ENCODE results near the gene SLC27A6. TPM values are rescaled to one million over a fixed set of nuclear protein-coding genes. Genes with fewer than 3 reads are reported as not detected.
"Not testable (repeated sequence)": the region's sequence is repeated elsewhere in the genome, so short reads cannot be mapped to it uniquely, and the experiment has no call there.

Gene SLC27A6
- total and polyA plus RNA-seq, 2 donors = 3.9 to 8.8 TPM

DNA sequence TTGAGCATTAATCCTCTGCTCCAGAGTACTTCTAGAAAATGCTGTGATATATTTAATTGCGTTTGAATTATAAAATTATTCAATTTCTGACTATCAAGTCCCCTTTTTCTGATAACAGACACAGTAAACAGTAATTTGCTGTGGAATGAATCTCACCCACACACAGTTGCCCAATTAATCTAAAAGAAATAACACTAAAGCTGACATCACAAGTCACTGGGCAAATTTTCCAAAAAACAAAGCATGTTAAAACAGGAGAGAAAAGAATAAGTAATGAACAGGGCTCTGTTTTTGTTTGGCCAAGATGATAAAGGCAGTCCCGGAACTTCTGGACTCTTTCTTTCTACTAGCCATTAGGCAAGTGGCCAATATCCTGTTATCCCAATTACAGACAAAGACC is 56.5 kb downstream of the SLC27A6 start:
- Histone ChIP-seq H3K4me3 (ENCODE audit: low read depth, low read length) (no peak overlapping the region), H3K4me1 (ENCODE audit: insufficient read depth) (no peaks in the 10 kb centered on the region), H3K36me3 (ENCODE audit: insufficient read depth) (no peaks in the 10 kb centered on the region), H3K27ac (ENCODE audit: low read depth) (no peak overlapping the region)
- DNase-seq (ENCODE audit: extremely low spot score) = no peak
- 59% methylated on average over 2 of the region's 2 CpGs for WGBS

DNA sequence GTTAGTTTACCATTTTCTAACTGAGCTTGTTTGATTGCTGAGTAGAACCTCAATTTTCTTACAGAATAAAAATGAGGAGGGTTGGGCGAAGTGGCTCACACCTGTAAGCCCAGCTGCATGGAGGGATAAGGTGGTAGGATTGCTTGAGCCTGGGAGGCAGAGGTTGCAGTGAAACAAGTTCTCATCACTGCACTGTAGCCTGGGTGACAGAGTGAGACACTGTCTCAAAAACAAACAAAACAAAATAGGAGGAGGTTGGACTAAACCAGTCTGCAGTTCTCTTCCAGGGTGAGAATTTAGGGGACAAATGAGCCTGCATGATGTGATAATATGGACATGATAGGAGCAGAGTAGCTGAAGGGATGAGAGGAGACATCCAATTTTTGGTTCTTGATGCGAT is 57.3 kb downstream of the SLC27A6 start:
- no peak for DNase-seq (ENCODE audit: extremely low spot score)
- WGBS = 88% methylated on average over 2 of the region's 2 CpGs
- Histone ChIP-seq H3K36me3 (ENCODE audit: insufficient read depth) (no peaks in the 10 kb centered on the region), H3K4me3 (ENCODE audit: low read depth, low read length) (no peak overlapping the region), H3K4me1 (ENCODE audit: insufficient read depth) (no peaks in the 10 kb centered on the region), H3K27ac (ENCODE audit: low read depth) (no peak overlapping the region)

DNA sequence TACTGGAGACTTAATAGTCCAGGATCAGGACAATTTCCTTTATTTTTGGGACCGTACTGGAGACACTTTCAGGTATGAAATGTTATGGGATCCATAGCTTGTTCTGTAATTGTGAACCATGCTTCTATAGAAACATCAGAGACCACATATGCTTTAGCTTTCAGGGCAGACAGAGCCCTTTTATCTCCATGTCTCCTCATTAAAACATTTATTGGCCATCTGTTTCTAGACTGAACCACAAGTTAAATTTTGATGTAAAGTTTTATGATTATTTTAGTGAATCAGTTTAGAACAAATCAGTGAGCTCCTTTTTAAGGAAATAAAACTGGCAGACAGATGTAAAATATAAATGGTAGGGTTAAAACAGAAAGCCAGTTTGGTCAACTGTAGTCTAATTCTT is 62.0 kb downstream of the SLC27A6 start:
- 76% methylated on average over 1 of the region's 1 CpG for WGBS
- no peak overlapping the region for H3K27ac ChIP-seq (ENCODE audit: low read depth)
- no peak for DNase-seq (ENCODE audit: extremely low spot score)
- H3K4me3 ChIP-seq (ENCODE audit: low read depth, low read length) = no peak overlapping the region
- H3K36me3 ChIP-seq (ENCODE audit: insufficient read depth) = no peaks in the 10 kb centered on the region
- H3K4me1 ChIP-seq (ENCODE audit: insufficient read depth) = no peaks in the 10 kb centered on the region

DNA sequence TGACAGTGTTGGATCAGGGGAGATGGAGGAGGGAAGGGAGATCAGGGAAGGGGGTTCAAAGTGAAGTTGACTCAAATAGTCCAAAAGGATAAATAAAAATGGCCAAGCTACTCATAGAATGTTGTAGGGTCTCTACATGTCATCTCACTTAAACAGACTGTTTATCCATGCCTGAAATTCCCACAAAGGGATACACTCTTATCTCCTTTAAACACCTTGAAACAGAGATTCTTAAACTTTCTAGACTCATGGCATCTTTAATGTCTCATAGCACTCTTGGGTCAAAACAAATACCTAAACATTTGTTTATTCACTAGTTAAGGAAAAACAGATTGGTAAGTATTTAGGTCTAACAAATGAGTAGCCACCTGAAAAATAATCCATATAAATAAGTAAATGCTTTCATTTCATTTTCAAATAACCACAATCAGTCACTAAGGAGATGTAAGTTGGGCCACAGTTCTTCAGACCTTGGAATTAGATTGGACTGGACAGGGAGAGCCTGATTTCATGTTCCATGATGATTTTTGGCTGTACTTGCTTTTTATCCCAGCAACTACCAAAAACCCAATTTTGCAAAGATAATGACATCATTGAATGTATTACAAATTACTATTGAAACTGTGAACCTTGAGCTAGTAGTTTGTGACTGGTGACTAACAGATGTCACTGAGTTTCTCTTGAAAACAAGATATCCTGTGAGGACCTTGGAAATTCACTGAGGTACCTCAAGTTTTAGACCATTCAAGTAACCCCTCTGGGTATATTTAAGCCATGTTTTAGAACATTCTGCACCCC is 66.8 kb downstream of the SLC27A6 start:
- no peak for DNase-seq (ENCODE audit: extremely low spot score)
- Histone ChIP-seq H3K4me3 (ENCODE audit: low read depth, low read length) (no peak overlapping the region), H3K4me1 (ENCODE audit: insufficient read depth) (no peaks in the 10 kb centered on the region), H3K36me3 (ENCODE audit: insufficient read depth) (no peaks in the 10 kb centered on the region), H3K27ac (ENCODE audit: low read depth) (no peak overlapping the region)

DNA sequence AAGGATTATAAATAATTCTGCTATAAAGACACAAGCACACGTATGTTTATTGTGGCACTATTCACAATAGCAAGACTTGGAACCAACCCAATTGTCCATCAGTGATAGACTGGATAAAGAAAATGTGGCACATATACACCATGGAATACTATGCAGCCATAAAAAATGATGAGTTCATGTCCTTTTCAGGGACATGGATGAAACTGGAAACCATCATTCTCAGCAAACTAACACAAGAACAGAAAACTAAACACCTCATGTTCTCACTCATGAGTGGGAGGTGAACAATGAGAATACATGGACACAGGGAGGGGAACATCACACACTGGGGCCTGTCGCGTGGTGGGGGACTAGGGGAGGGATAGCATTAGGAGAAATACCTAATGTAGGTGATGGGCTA is 71.0 kb downstream of the SLC27A6 start:
- not testable (repeated sequence) for H3K27ac ChIP-seq (ENCODE audit: low read depth); H3K36me3 ChIP-seq (ENCODE audit: insufficient read depth); H3K4me1 ChIP-seq (ENCODE audit: insufficient read depth); DNase-seq (ENCODE audit: extremely low spot score); H3K4me3 ChIP-seq (ENCODE audit: low read depth, low read length)
- 95% methylated on average over 3 of the region's 3 CpGs for WGBS

DNA sequence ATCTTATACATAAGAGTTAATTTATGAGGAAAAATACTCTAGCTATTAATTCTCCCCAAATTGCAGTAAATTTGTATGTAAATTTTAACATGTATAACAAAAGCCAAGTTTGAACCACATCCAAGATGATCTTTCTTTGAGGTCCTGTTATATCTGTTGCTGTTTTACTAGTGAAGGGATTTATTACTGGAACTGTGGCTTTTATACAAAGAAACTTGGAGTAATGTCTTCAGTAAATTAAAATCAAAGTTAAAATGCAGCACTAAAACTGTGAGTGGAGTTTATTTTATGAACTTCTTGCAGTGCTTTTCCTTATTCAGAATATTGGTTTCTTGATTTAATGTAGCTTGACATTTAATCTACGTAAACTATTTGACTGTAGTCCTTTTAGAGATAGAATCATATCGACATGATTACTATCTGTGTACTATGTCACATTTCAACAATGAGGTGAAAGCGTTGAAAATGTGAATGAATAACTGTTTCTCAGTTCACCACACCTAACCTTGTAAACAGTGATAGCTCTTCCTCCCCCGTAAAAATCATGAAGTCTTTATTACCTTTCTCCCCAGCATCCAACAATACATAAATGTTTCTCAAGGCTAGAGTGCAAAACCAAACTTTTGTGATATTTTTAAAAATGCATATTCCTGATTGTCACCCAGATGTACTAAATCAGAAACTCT is 76.1 kb downstream of the SLC27A6 start:
- no peaks in the 10 kb centered on the region for H3K4me1 ChIP-seq (ENCODE audit: insufficient read depth)
- WGBS = 19% methylated on average over 4 of the region's 4 CpGs
- no peak overlapping the region for H3K4me3 ChIP-seq (ENCODE audit: low read depth, low read length)
- no peaks in the 10 kb centered on the region for H3K36me3 ChIP-seq (ENCODE audit: insufficient read depth)
- peak; percentile 40 for DNase-seq (ENCODE audit: extremely low spot score)
- H3K27ac ChIP-seq (ENCODE audit: low read depth) = no peak overlapping the region

DNA sequence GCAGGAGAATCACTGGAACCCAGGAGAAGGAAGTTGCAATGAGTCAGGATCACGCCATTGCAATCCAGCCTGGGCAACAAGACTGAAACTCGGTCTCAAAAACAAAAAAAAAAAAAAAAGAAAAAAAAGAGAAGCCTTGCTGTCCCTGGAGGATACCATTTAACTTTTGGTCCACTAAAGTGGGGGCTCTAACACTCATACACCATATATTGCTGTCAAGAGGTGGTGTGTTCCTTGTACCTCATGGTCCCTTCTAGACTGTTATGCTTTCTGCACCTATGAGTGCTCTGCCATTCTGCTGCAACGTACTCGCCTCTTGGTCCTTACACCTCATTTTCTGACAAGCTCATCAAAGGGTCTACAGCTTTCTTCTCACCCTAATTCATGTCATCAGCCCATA is 77.0 kb downstream of the SLC27A6 start:
- DNase-seq (ENCODE audit: extremely low spot score) = no peak
- Histone ChIP-seq H3K27ac (ENCODE audit: low read depth) (no peak overlapping the region), H3K36me3 (ENCODE audit: insufficient read depth) (no peaks in the 10 kb centered on the region), H3K4me1 (ENCODE audit: insufficient read depth) (no peaks in the 10 kb centered on the region), H3K4me3 (ENCODE audit: low read depth, low read length) (no peak overlapping the region)
- WGBS = 94% methylated on average over 4 of the region's 4 CpGs

DNA sequence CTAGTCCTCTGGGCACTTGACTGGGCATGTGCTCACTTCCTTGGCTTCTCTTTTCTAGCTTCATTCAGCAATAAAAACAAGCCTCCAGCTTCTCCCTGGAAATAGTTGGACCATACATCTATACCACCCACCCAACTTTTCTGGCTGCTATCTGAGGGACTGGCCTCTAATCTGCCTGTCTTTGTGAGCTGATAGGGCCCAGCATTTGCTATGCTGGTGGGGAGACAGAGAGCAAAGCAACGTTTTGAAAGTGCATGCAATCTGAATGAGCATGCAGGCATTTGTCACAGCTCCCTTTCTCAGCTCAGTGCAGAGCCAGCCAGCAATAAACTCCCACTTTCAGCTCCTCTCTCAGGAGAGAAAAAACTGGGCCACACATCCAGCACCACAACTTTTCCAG is 78.6 kb downstream of the SLC27A6 start:
- WGBS = 16% methylated on average over 1 of the region's 1 CpG
- Histone ChIP-seq H3K36me3 (ENCODE audit: insufficient read depth) (no peaks in the 10 kb centered on the region), H3K27ac (ENCODE audit: low read depth) (no peak overlapping the region), H3K4me1 (ENCODE audit: insufficient read depth) (no peaks in the 10 kb centered on the region), H3K4me3 (ENCODE audit: low read depth, low read length) (no peak overlapping the region)
- no peak for DNase-seq (ENCODE audit: extremely low spot score)

DNA sequence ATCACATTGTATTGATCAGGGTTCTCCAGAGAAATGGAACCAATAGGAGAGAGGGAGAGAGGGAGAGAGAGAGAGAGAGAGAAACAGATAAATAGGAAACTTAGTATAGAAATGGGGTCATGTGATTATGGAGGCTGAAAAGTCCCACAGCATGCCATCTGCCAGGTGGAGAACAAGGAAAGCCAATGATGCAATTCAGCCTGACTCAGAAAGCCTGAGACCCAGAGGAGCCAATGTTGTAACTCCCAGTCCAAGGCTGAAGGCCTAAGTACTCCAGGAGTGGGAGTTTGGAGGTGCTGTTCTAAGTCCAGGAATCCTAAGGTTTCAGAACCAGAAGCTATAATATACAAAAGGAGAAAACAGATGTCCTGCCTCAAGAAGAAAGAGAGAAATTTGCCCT is 80.9 kb downstream of the SLC27A6 start:
- no peak for DNase-seq (ENCODE audit: extremely low spot score)
- no peak overlapping the region for H3K4me3 ChIP-seq (ENCODE audit: low read depth, low read length)
- H3K36me3 ChIP-seq (ENCODE audit: insufficient read depth) = no peaks in the 10 kb centered on the region
- H3K4me1 ChIP-seq (ENCODE audit: insufficient read depth) = no peaks in the 10 kb centered on the region
- no peak overlapping the region for H3K27ac ChIP-seq (ENCODE audit: low read depth)

DNA sequence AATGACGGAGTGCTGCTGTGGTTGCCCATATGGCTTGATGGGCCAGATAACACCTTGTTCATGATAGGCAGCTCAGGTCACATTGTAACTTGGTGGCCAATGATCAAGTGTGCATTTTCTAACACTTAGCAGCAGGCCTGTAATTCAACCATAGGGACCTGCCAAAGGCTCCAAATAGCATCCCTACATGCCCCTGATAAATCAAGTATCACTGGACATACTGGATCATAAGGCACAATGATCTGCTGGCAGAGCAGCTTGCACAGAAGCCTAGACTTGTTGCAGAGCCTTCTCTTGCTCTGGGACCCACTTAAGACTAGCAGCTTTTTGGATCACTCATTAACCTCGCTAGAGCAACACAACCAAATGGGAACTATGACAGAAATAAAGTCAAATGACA is 83.2 kb downstream of the SLC27A6 start:
- Histone ChIP-seq H3K4me1 (ENCODE audit: insufficient read depth) (no peaks in the 10 kb centered on the region), H3K4me3 (ENCODE audit: low read depth, low read length) (no peak overlapping the region), H3K27ac (ENCODE audit: low read depth) (no peak overlapping the region), H3K36me3 (ENCODE audit: insufficient read depth) (no peaks in the 10 kb centered on the region)
- whole genome bisulfite sequencing = 77% methylated on average over 2 of the region's 2 CpGs
- no peak for DNase-seq (ENCODE audit: extremely low spot score)

DNA sequence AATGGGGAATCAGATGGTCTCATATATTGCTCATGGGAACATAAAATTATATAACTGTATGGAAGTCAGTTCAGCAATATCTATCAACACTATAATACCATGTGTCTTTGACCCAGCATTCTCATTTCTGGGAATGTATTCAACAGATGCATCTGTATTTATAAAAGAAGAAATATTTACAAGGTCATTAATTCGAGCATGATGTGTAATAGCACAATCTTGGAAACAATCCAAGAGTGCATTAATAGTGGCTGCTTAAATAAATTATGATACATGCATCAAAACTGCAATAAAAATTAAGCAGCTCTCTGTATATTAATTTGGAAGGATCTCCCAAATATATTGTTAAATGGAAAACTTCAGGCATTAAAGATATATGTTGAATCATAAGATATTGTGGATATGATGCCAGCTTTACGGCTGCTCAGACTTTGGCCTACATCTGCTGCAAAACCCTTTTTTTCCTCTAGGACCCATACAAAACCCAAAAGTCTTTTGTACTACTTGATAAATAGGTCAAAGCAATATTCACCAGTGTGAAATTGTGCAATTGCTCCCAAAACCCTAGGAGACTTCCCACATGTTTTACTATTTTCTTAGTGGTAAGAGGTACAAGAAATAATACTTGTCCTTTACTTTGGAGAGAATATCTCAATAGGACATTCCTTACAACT is 84.0 kb downstream of the SLC27A6 start:
- H3K4me1 ChIP-seq (ENCODE audit: insufficient read depth) = no peaks in the 10 kb centered on the region
- peak; percentile 57 for DNase-seq (ENCODE audit: extremely low spot score)
- H3K27ac ChIP-seq (ENCODE audit: low read depth) = no peak overlapping the region
- WGBS = 40% methylated on average over 2 of the region's 2 CpGs
- H3K4me3 ChIP-seq (ENCODE audit: low read depth, low read length) = no peak overlapping the region
- H3K36me3 ChIP-seq (ENCODE audit: insufficient read depth) = no peaks in the 10 kb centered on the region

DNA sequence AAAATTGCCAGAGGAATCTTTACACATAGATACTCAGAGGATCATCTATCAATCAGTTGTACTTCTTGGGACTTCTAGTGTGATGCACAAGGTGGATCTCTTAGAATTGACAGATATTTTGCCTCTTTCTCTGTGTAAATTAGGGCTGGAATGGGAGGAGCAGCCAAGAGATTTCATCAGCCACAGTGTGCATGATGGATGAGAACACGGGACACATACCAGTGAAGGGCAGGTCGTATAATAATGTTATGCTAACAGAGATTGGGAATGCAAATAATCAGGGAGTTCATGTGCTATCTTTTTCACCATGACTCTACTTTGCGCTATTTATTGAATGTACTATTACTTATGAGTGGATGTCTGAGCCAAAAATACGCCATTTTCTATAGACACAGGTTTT is 86.0 kb downstream of the SLC27A6 start:
- WGBS = 82% methylated on average over 4 of the region's 4 CpGs
- H3K4me3 ChIP-seq (ENCODE audit: low read depth, low read length) = no peak overlapping the region

DNA sequence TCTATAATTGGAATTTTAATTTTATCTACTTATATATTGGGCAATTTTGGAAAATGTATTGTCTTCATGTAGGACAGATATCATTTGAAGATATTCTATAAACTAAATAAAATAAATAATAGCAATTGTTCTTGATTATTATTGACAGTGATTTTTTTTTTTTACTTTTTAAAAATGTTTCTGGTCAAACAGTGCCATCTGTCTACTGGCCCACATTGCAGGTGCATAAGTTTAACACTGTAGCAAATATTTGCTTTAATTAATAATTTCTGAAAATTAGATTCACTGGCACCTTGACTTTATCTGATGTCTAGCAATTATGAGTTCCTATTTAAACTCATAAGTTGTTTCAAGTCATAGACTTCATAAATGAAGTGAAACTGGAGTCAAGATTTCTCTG is 88.2 kb downstream of the SLC27A6 start:
- H3K27ac ChIP-seq (ENCODE audit: low read depth) = no peak overlapping the region
- H3K4me1 ChIP-seq (ENCODE audit: insufficient read depth) = no peaks in the 10 kb centered on the region
- no peak for DNase-seq (ENCODE audit: extremely low spot score)
- H3K4me3 ChIP-seq (ENCODE audit: low read depth, low read length) = no peak overlapping the region
- no peaks in the 10 kb centered on the region for H3K36me3 ChIP-seq (ENCODE audit: insufficient read depth)

More for the DNA sequence above, 86.0 kb downstream of the SLC27A6 start:
- no peaks in the 10 kb centered on the region for H3K4me1 ChIP-seq (ENCODE audit: insufficient read depth)
- H3K27ac ChIP-seq (ENCODE audit: low read depth) = no peak overlapping the region
- no peak for DNase-seq (ENCODE audit: extremely low spot score)
- no peaks in the 10 kb centered on the region for H3K36me3 ChIP-seq (ENCODE audit: insufficient read depth)

DNA sequence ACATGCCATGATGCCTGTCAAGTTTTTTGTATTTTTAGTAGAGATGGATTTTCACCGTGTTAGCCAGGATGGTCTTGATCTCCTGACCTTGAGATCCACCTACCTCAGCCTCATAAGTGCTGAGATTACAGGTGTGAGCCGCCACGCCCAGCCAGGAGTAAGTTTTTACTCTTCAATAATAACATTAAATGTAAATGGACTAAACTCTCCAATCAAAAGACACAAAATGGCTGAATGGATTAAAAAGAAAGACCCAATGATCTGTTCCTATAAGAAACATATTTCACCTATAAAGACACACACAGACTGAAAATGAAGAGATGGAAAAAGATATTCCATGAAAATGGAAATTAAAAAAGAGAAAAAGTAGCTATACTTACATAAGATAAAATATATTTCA is 92.0 kb downstream of the SLC27A6 start:
- no peak for DNase-seq (ENCODE audit: extremely low spot score)
- Histone ChIP-seq H3K4me1 (ENCODE audit: insufficient read depth) (no peaks in the 10 kb centered on the region), H3K36me3 (ENCODE audit: insufficient read depth) (no peaks in the 10 kb centered on the region), H3K27ac (ENCODE audit: low read depth) (no peak overlapping the region), H3K4me3 (ENCODE audit: low read depth, low read length) (no peak overlapping the region)
- WGBS = 94% methylated on average over 3 of the region's 3 CpGs
